Activated CD8-positive, alpha-beta memory T cell treated with anti-CD3 and anti-CD28 coated beads, Interleukin-2, amount 10 ng/mL, durations not matched to agents 7 days and 5 days (primary cell): ENCODE data around the gene CCR5AS.
"Not testable (repeated sequence)": the region's sequence is repeated elsewhere in the genome, so short reads cannot be mapped to it uniquely, and the experiment has no call there.

ENCODE experiments used
- ATAC-seq: fragments of 150-1000 bp; cut with Tn5 transposase; one replicate; pipeline ENCODE4 v1.10.0; 2021; ENCODE audit warnings: moderate library complexity
- CTCF ChIA-PET: fragments of 350-600 bp; sonication (Branson Sonifier 250); formaldehyde crosslinking; loops from one replicate; lab custom pipeline; 2021; ENCODE audit warnings: antibody characterized with exemption; lab: Charles Lee
- DNase-seq: peaks from one replicate; pipeline ENCODE4 v3.0.0-alpha.2; 2020
- H3K27ac Mint-ChIP-seq: one replicate; pipeline ENCODE4 v1.8.0; 2021; ENCODE audit warnings: mild to moderate bottlenecking, mixed read lengths
- H3K27me3 Mint-ChIP-seq: one replicate; pipeline ENCODE4 v1.8.0; 2021; ENCODE audit warnings: mixed read lengths
- H3K36me3 Mint-ChIP-seq: one replicate; pipeline ENCODE4 v1.8.0; 2021; ENCODE audit warnings: mild to moderate bottlenecking, mixed read lengths
- H3K4me1 Mint-ChIP-seq: one replicate; pipeline ENCODE4 v1.8.0; 2021; ENCODE audit warnings: mixed read lengths
- H3K4me3 Mint-ChIP-seq: one replicate; pipeline ENCODE4 v1.8.0; 2021; ENCODE audit warnings: mild to moderate bottlenecking, moderate library complexity, mixed read lengths
- H3K9me3 Mint-ChIP-seq: one replicate; pipeline ENCODE4 v1.8.0; 2022; ENCODE audit warnings: low read depth, mixed read lengths

CCR5AS gene

GRCh38 chr3:46440531-46441294 lies 33.8 kb upstream of the CCR5AS start:
- Mint-ChIP-seq H3K27me3 (no peaks in the 10 kb centered on the region), H3K9me3 (no peaks in the 10 kb centered on the region), H3K4me3 (no peak overlapping the region), H3K27ac (peak overlapping the region; percentile 30), H3K36me3 (no peaks in the 10 kb centered on the region), H3K4me1 (peaks cover 28% of the 10 kb centered on the region)
- ATAC-seq: peak; percentile 92
- peak; percentile 79 for DNase-seq
- CTCF ChIA-PET: no interaction called here

- Mint-ChIP-seq H3K27ac (no peak overlapping the region), H3K9me3 (no peaks in the 10 kb centered on the region), H3K27me3 (no peaks in the 10 kb centered on the region), H3K4me3 (no peak overlapping the region), H3K4me1 (peaks cover 21% of the 10 kb centered on the region), H3K36me3 (no peaks in the 10 kb centered on the region)
- ATAC-seq: no peak
- CTCF ChIA-PET: interaction anchor here (1.4 kb wide), 1 partner anchor 32 kb away, joined by 3 read pairs; the partner anchor contains the start of genes CCR5AS and CCRL2
- DNase-seq: no peak
Measured at GRCh38 chr3:46438831-46439230, 32.0 kb upstream of the CCR5AS start.

GRCh38 chr3:46435081-46435726 lies 28.3 kb upstream of the CCR5AS start:
- DNase-seq: no peak
- Mint-ChIP-seq H3K36me3 (peaks cover 2% of the 10 kb centered on the region), H3K4me1 (peaks cover 8% of the 10 kb centered on the region), H3K4me3 (no peak overlapping the region), H3K27ac (no peak overlapping the region), H3K27me3 (peaks cover 6% of the 10 kb centered on the region), H3K9me3 (peaks cover 3% of the 10 kb centered on the region)
- CTCF ChIA-PET: interaction anchor here (1.5 kb wide), 1 partner anchor 18 kb away, joined by 5 read pairs; no protein-coding TSS in a partner anchor
- no peak for ATAC-seq

- H3K36me3 Mint-ChIP-seq: peaks cover 2% of the 10 kb centered on the region
- no peak overlapping the region for H3K27ac Mint-ChIP-seq
- no peak for ATAC-seq
- H3K27me3 Mint-ChIP-seq: peaks cover 6% of the 10 kb centered on the region
- DNase-seq: no peak
- peaks cover 7% of the 10 kb centered on the region for H3K4me1 Mint-ChIP-seq
- H3K4me3 Mint-ChIP-seq: no peak overlapping the region
- CTCF ChIA-PET: no interaction called here
- H3K9me3 Mint-ChIP-seq: peaks cover 3% of the 10 kb centered on the region
Measured at GRCh38 chr3:46433841-46434240, 27.0 kb upstream of the CCR5AS start.

GRCh38 chr3:46433118-46433517 lies 26.3 kb upstream of the CCR5AS start:
- H3K4me3 Mint-ChIP-seq, ATAC-seq, H3K36me3 Mint-ChIP-seq, CTCF ChIA-PET, H3K27me3 Mint-ChIP-seq, H3K27ac Mint-ChIP-seq, H3K9me3 Mint-ChIP-seq, H3K4me1 Mint-ChIP-seq, DNase-seq: not testable (repeated sequence)

GRCh38 chr3:46431905-46432304 lies 25.0 kb upstream of the CCR5AS start:
- H3K4me3 Mint-ChIP-seq, H3K9me3 Mint-ChIP-seq, ATAC-seq, DNase-seq, CTCF ChIA-PET, H3K36me3 Mint-ChIP-seq, H3K27ac Mint-ChIP-seq, H3K27me3 Mint-ChIP-seq: not testable (repeated sequence)
- H3K4me1 Mint-ChIP-seq: peaks cover 11% of the 10 kb centered on the region

GRCh38 chr3:46430879-46431278 lies 24.0 kb upstream of the CCR5AS start:
- CTCF ChIA-PET, H3K27me3 Mint-ChIP-seq: not testable (repeated sequence)

GRCh38 chr3:46429671-46430070 lies 22.8 kb upstream of the CCR5AS start:
- peaks cover 22% of the 10 kb centered on the region for H3K4me1 Mint-ChIP-seq
- CTCF ChIA-PET: interaction anchor here (0.6 to 0.9 kb wide), 2 partner anchors 27 to 221 kb away, joined by 3 to 4 read pairs; partner anchors contain the start of gene CCR1
- peaks cover 3% of the 10 kb centered on the region for H3K9me3 Mint-ChIP-seq
- no peak overlapping the region for H3K27ac Mint-ChIP-seq
- no peak overlapping the region for H3K4me3 Mint-ChIP-seq
- ATAC-seq: no peak
- H3K27me3 Mint-ChIP-seq: peaks cover 6% of the 10 kb centered on the region
- DNase-seq: no peak
- peaks cover 2% of the 10 kb centered on the region for H3K36me3 Mint-ChIP-seq

More at GRCh38 chr3:46430879-46431278, 24.0 kb upstream of the CCR5AS start:
- ATAC-seq, H3K36me3 Mint-ChIP-seq, DNase-seq, H3K4me3 Mint-ChIP-seq, H3K27ac Mint-ChIP-seq, H3K9me3 Mint-ChIP-seq: not testable (repeated sequence)
- H3K4me1 Mint-ChIP-seq: peaks cover 22% of the 10 kb centered on the region

GRCh38 chr3:46429250-46429649 lies 22.4 kb upstream of the CCR5AS start:
- CTCF ChIA-PET: interaction anchor here (0.6 to 1.3 kb wide), 5 partner anchors 17 to 350 kb away, joined by 3 to 4 read pairs (median 3); partner anchors contain the start of gene CCR1
- Mint-ChIP-seq H3K27me3 (peaks cover 6% of the 10 kb centered on the region), H3K4me1 (peaks cover 22% of the 10 kb centered on the region), H3K36me3 (peaks cover 2% of the 10 kb centered on the region), H3K27ac (no peak overlapping the region), H3K4me3 (no peak overlapping the region), H3K9me3 (peaks cover 3% of the 10 kb centered on the region)
- ATAC-seq (no peak), DNase-seq (no peak)

- no peak for DNase-seq
- H3K27ac Mint-ChIP-seq: no peak overlapping the region
- peaks cover 20% of the 10 kb centered on the region for H3K4me1 Mint-ChIP-seq
- H3K9me3 Mint-ChIP-seq: peaks cover 3% of the 10 kb centered on the region
- no peak overlapping the region for H3K4me3 Mint-ChIP-seq
- CTCF ChIA-PET: interaction anchor here (1.0 to 2.7 kb wide), 7 partner anchors 10 to 349 kb away, joined by 3 to 9 read pairs (median 4); partner anchors contain the start of gene CCR5
- ATAC-seq: no peak
- H3K36me3 Mint-ChIP-seq: no peaks in the 10 kb centered on the region
- H3K27me3 Mint-ChIP-seq: peaks cover 6% of the 10 kb centered on the region
Measured at GRCh38 chr3:46427916-46428833, 21.3 kb upstream of the CCR5AS start.

- not testable (repeated sequence) for H3K27ac Mint-ChIP-seq, H3K27me3 Mint-ChIP-seq, H3K36me3 Mint-ChIP-seq, DNase-seq, H3K4me3 Mint-ChIP-seq, H3K9me3 Mint-ChIP-seq, ATAC-seq
- CTCF ChIA-PET: interaction anchor here (0.6 to 2.7 kb wide), 13 partner anchors 10 to 151 kb away, joined by 3 to 9 read pairs (median 5); partner anchors contain the start of genes CCR5 and CCRL2
- peaks cover 16% of the 10 kb centered on the region for H3K4me1 Mint-ChIP-seq
Measured at GRCh38 chr3:46427404-46427803, 20.5 kb upstream of the CCR5AS start.

GRCh38 chr3:46426476-46426875 lies 19.6 kb upstream of the CCR5AS start:
- H3K9me3 Mint-ChIP-seq, DNase-seq, H3K27me3 Mint-ChIP-seq, ATAC-seq, H3K36me3 Mint-ChIP-seq, H3K27ac Mint-ChIP-seq, H3K4me3 Mint-ChIP-seq: not testable (repeated sequence)
- CTCF ChIA-PET: interaction anchor here (1.1 to 2.7 kb wide), 9 partner anchors 9 to 150 kb away, joined by 3 to 9 read pairs (median 5); partner anchors contain the start of genes CCR5 and CCRL2
- peaks cover 16% of the 10 kb centered on the region for H3K4me1 Mint-ChIP-seq

GRCh38 chr3:46423588-46423987 lies 16.7 kb upstream of the CCR5AS start:
- CTCF ChIA-PET: no interaction called here
- ATAC-seq: no peak

More at GRCh38 chr3:46423588-46423987, 16.7 kb upstream of the CCR5AS start:
- H3K9me3 Mint-ChIP-seq: no peaks in the 10 kb centered on the region
- no peaks in the 10 kb centered on the region for H3K36me3 Mint-ChIP-seq
- no peak overlapping the region for H3K27ac Mint-ChIP-seq
- H3K4me3 Mint-ChIP-seq: no peak overlapping the region
- no peak for DNase-seq
- H3K27me3 Mint-ChIP-seq: no peaks in the 10 kb centered on the region
- H3K4me1 Mint-ChIP-seq: peaks cover 16% of the 10 kb centered on the region
